ENCODE results near the gene HLA-DRB1. TPM values are rescaled to one million over a fixed set of nuclear protein-coding genes. Genes with fewer than 3 reads are reported as not detected.
"Not testable (repeated sequence)": the region's sequence is repeated elsewhere in the genome, so short reads cannot be mapped to it uniquely, and the experiment has no call there.

HLA-DRB1 gene
- total RNA-seq, 1 experiment from 2014 or later, result not detected

GRCh38 chr6:32562940-32563339 is 26.7 kb downstream of the HLA-DRB1 start:
- no peak for DNase-seq (ENCODE audit: low read depth)

GRCh38 chr6:32559747-32560146 is 29.9 kb downstream of the HLA-DRB1 start:
- no peak for DNase-seq (ENCODE audit: low read depth)

- DNase-seq (ENCODE audit: low read depth), result no peak
These were observed 31.1 kb downstream of the HLA-DRB1 start for GRCh38 chr6:32558426-32559057.

GRCh38 chr6:32554116-32554965 is 35.3 kb downstream of the HLA-DRB1 start:
- no peak for DNase-seq (ENCODE audit: low read depth)

- no peak for DNase-seq (ENCODE audit: low read depth)
These were observed 36.5 kb downstream of the HLA-DRB1 start for GRCh38 chr6:32553037-32553742.

GRCh38 chr6:32551410-32551809 is 38.2 kb downstream of the HLA-DRB1 start:
- DNase-seq (ENCODE audit: low read depth), result no peak

GRCh38 chr6:32539839-32540238 is 49.8 kb downstream of the HLA-DRB1 start:
- no peak for DNase-seq (ENCODE audit: low read depth)

GRCh38 chr6:32530431-32530793 is 59.2 kb downstream of the HLA-DRB1 start:
- DNase-seq (ENCODE audit: low read depth), result not testable (repeated sequence)

GRCh38 chr6:32529697-32530430 is 59.8 kb downstream of the HLA-DRB1 start, which contains the start of gene HLA-DRB5:
Gene HLA-DRB5 (minus strand): TSS chr6:32530287. CDS start chr6:32530224, 63 bp downstream.
- DNase-seq (ENCODE audit: low read depth), result no peak

Small RNA genes within 50 kb of the gene (small RNA-seq; reads per million reads assigned to genes)
- not detected for gene RNU1-61P

Other genes with a start within 250 kb of the HLA-DRB1 start
- not detected in 2 replicates for gene TSBP1, start 217.9 kb downstream of the HLA-DRB1 start, total RNA-seq (2014; rRNA removed; shearing (Covaris generic))
- gene BTNL2, start 182.7 kb downstream of the HLA-DRB1 start, total RNA-seq (2014; rRNA removed; shearing (Covaris generic)), result not detected in 2 replicates
- 0.33 and 0.61 TPM in 2 replicates for gene HLA-DRA, start 150.0 kb downstream of the HLA-DRB1 start, total RNA-seq (2014; rRNA removed; shearing (Covaris generic))
- not detected in 2 replicates for gene HLA-DRB5, start 59.6 kb downstream of the HLA-DRB1 start, total RNA-seq (2014; rRNA removed; shearing (Covaris generic))
- not detected in 2 replicates for gene HLA-DQA1, start 47.6 kb upstream of the HLA-DRB1 start, total RNA-seq (2014; rRNA removed; shearing (Covaris generic))
- not detected in 2 replicates for gene HLA-DQB1, start 76.8 kb upstream of the HLA-DRB1 start, total RNA-seq (2014; rRNA removed; shearing (Covaris generic))
- gene HLA-DQA2, start 151.5 kb upstream of the HLA-DRB1 start, total RNA-seq (2014; rRNA removed; shearing (Covaris generic)), result not detected in 2 replicates
- gene HLA-DQB2, start 173.7 kb upstream of the HLA-DRB1 start, total RNA-seq (2014; rRNA removed; shearing (Covaris generic)), result not detected in 2 replicates
- 0.10 and 0.13 TPM in 2 replicates for gene HLA-DOB, start 227.2 kb upstream of the HLA-DRB1 start, total RNA-seq (2014; rRNA removed; shearing (Covaris generic))
- 89.3 and 104 TPM in 2 replicates for gene TAP2, start 248.9 kb upstream of the HLA-DRB1 start, total RNA-seq (2014; rRNA removed; shearing (Covaris generic))

Data from HT1080 (cell line).